Measurements from ENCODE around the gene SLC4A1.

Gene SLC4A1

DNA sequence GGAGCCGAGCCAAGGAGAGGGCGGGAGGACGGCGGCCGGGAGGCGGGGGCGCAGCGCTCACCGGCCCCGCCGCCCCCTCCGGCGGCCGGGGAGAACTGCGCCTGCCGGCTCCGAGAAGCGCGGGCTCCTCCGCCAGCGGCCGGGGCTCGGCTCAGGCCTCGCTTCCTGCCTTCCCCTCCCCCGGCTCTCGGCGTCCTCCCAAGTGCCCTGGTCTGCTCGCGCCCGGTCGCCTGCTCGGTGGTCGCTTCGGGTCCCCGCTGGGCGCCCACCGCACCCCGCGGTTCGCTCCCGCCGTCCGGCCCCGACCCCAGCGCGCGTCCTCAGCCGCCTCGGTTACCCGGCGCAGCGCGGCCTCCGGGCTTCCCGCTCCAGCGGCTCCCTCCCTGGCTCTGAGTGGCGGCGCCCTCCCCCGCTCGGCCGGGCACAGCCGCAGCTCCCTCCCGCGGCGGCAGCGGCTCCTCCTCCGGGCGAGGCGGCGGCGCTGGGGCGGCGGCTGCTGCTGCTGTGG is 48.8 kb downstream of the SLC4A1 start:
- FAIRE-seq: no peak
- TF ChIP-seq SPI1 (IDR thresholded peaks at IDR 0.05; ENCODE audit: low read depth, low read length): no peak
- TF ChIP-seq POLR2AphosphoS5 (IDR thresholded peaks at IDR 0.05; ENCODE audit: low read depth, low read length): peak; percentile 71
- TF ChIP-seq TAF1 (IDR thresholded peaks at IDR 0.05; ENCODE audit: low read depth, low read length): peak; percentile 26; the same call in 1 of the 2 replicates
- no peak for TF ChIP-seq POU2F2 (IDR thresholded peaks at IDR 0.05; ENCODE audit: low read depth, low read length)
- peak; percentile 68 for TF ChIP-seq POLR2A (IDR thresholded peaks at IDR 0.05; ENCODE audit: low read depth, low read length)
- no peak for TF ChIP-seq PAX5 (IDR thresholded peaks at IDR 0.05; ENCODE audit: insufficient read depth, low read length, severe bottlenecking)
- peak; percentile 66 for DNase-seq (ENCODE audit: insufficient read length, low spot score)

GRCh38 chr17:44218344-44219107 is 49.4 kb downstream of the SLC4A1 start:
- DNase-seq (ENCODE audit: insufficient read length, low spot score) (peak; percentile 80), FAIRE-seq (peak; percentile 58)
- TF ChIP-seq POLR2AphosphoS5 (IDR thresholded peaks at IDR 0.05; ENCODE audit: low read depth, low read length) (no peak), TAF1 (IDR thresholded peaks at IDR 0.05; ENCODE audit: low read depth, low read length) (no peak), POU2F2 (IDR thresholded peaks at IDR 0.05; ENCODE audit: low read depth, low read length) (no peak), POLR2A (IDR thresholded peaks at IDR 0.05; ENCODE audit: low read depth, low read length) (no peak), SPI1 (IDR thresholded peaks at IDR 0.05; ENCODE audit: low read depth, low read length) (no peak), PAX5 (IDR thresholded peaks at IDR 0.05; ENCODE audit: insufficient read depth, low read length, severe bottlenecking) (peak; percentile 1)

- no peak for TF ChIP-seq POLR2A (IDR thresholded peaks at IDR 0.05; ENCODE audit: low read depth, low read length)
- TF ChIP-seq SPI1 (IDR thresholded peaks at IDR 0.05; ENCODE audit: low read depth, low read length): no peak
- TF ChIP-seq PAX5 (IDR thresholded peaks at IDR 0.05; ENCODE audit: insufficient read depth, low read length, severe bottlenecking): no peak
- TF ChIP-seq TAF1 (IDR thresholded peaks at IDR 0.05; ENCODE audit: low read depth, low read length): no peak
- TF ChIP-seq POU2F2 (IDR thresholded peaks at IDR 0.05; ENCODE audit: low read depth, low read length): no peak
- no peak for TF ChIP-seq POLR2AphosphoS5 (IDR thresholded peaks at IDR 0.05; ENCODE audit: low read depth, low read length)
- FAIRE-seq (no peak), DNase-seq (ENCODE audit: insufficient read length, low spot score) (no peak)
Measured at GRCh38 chr17:44217738-44218343, 50.1 kb downstream of the SLC4A1 start.

- no peak for DNase-seq (ENCODE audit: insufficient read length, low spot score)
- FAIRE-seq: no peak
- TF ChIP-seq POLR2A (IDR thresholded peaks at IDR 0.05; ENCODE audit: low read depth, low read length): no peak
- TF ChIP-seq PAX5 (IDR thresholded peaks at IDR 0.05; ENCODE audit: insufficient read depth, low read length, severe bottlenecking): no peak
- TF ChIP-seq TAF1 (IDR thresholded peaks at IDR 0.05; ENCODE audit: low read depth, low read length): no peak
- no peak for TF ChIP-seq POLR2AphosphoS5 (IDR thresholded peaks at IDR 0.05; ENCODE audit: low read depth, low read length)
Measured at GRCh38 chr17:44216694-44217093, 51.2 kb downstream of the SLC4A1 start.

DNA sequence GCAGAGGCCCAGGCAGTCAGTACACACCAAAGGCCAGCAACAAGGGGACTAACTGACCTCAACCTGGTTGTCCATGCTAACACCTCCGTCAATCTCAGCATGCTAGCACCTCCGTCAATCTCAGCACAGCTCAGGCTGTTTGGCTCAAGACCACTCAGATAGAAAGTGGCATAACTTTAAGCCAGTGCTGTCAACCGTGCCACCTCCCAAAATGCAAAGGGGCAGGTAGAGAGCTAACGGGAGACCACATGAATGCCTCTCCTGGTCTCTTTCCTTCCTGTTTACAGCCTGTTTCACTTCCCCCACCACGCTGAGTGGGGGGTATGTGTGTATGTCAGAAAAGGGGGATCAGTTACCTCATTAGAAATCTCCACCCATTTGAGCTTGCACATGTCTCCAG is 51.8 kb downstream of the SLC4A1 start:
- TF ChIP-seq PAX5 (IDR thresholded peaks at IDR 0.05; ENCODE audit: insufficient read depth, low read length, severe bottlenecking) (peak; percentile 74), POLR2AphosphoS5 (IDR thresholded peaks at IDR 0.05; ENCODE audit: low read depth, low read length) (no peak), SPI1 (IDR thresholded peaks at IDR 0.05; ENCODE audit: low read depth, low read length) (peak; percentile 83), POLR2A (IDR thresholded peaks at IDR 0.05; ENCODE audit: low read depth, low read length) (no peak), POU2F2 (IDR thresholded peaks at IDR 0.05; ENCODE audit: low read depth, low read length) (peak; percentile 79; the same call in 1 of the 2 replicates), TAF1 (IDR thresholded peaks at IDR 0.05; ENCODE audit: low read depth, low read length) (0 out of 2 replicates have a peak, but pooled peaks have one; percentile 7)
- FAIRE-seq: peak; percentile 90

DNA sequence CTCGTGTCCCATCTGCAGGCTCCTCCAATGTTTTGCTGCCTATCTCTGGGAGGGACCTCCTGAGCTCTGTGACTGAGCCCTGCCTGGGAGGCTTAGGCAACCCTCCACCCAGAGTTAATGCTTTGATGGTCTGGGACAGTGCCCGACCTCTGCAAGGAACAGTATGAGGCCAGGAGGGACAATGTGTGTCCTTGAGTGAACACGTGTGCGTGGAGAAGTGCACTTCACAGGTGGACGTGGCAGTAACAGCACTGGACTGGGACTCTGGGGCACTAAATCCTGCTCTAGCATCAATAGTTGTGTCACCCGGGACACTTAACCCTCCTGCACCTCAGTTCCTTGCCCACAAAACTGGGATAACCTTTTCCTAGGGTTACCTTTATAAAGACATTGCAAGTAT is 53.0 kb downstream of the SLC4A1 start:
- TF ChIP-seq POLR2A (IDR thresholded peaks at IDR 0.05; ENCODE audit: low read depth, low read length) (no peak), POLR2AphosphoS5 (IDR thresholded peaks at IDR 0.05; ENCODE audit: low read depth, low read length) (no peak; the same call in 1 of the 2 replicates), TAF1 (IDR thresholded peaks at IDR 0.05; ENCODE audit: low read depth, low read length) (no peak), POU2F2 (IDR thresholded peaks at IDR 0.05; ENCODE audit: low read depth, low read length) (no peak), PAX5 (IDR thresholded peaks at IDR 0.05; ENCODE audit: insufficient read depth, low read length, severe bottlenecking) (no peak)
- no peak for DNase-seq (ENCODE audit: insufficient read length, low spot score)
- peak; percentile 16 for FAIRE-seq

More for the DNA sequence above, 51.8 kb downstream of the SLC4A1 start:
- no peak for DNase-seq (ENCODE audit: insufficient read length, low spot score)

DNA sequence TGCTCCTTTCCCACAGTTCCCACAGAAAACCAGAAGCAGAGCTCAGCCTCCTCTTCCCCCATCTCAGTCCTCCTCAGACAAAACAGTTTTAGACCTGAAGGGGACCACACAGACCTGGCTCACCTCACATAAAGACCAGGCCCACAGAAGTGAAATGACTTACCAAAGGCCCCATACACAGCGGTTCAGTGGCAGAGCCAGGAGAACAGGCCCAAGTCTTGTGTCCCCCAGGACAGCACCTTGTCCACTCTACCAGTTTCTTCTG is 53.8 kb downstream of the SLC4A1 start:
- FAIRE-seq (no peak), DNase-seq (ENCODE audit: insufficient read length, low spot score) (no peak)
- TF ChIP-seq POLR2AphosphoS5 (IDR thresholded peaks at IDR 0.05; ENCODE audit: low read depth, low read length) (no peak), PAX5 (IDR thresholded peaks at IDR 0.05; ENCODE audit: insufficient read depth, low read length, severe bottlenecking) (no peak), POLR2A (IDR thresholded peaks at IDR 0.05; ENCODE audit: low read depth, low read length) (no peak), SPI1 (IDR thresholded peaks at IDR 0.05; ENCODE audit: low read depth, low read length) (no peak), POU2F2 (IDR thresholded peaks at IDR 0.05; ENCODE audit: low read depth, low read length) (no peak), TAF1 (IDR thresholded peaks at IDR 0.05; ENCODE audit: low read depth, low read length) (no peak)

DNA sequence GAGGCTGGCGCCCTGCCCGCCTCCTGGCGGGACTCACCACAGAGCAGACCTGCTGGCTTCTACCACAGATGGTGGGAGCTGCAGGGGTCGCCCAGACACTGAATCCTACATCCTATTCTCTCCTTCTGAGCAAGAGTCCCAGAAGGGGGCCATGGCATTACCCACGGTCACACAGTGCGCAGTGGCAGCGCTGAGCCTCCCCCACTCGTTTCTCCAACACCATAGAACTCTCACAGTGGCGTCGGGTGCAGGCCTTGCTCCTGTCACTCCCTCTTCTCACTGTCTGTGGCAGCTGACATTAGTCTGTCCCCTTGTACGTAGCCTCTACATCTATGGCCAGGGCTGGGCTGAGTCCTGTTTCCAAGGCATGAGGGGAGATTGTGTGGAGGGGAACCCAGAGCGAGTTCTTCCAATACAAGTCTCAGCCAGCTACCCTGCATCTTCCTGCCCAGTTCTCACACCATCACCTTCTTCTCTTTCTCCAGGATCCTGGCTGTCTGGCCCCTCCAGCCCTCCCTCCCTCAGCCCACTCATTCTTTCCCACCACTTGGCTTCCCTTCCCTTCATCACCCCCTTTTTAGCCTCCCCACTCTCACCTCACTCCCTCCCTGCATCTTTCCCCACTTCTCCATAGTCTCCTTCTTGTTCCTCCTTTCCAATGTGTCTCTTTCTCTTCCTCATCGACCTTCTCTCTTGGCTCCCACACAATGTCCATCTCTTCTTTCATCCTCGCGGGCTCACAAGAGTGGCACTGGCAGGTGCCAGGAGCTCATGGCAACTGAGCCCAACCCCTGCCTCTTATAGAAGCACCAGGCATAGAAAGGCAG is 54.3 kb downstream of the SLC4A1 start:
- no peak for DNase-seq (ENCODE audit: insufficient read length, low spot score)
- TF ChIP-seq POLR2A (IDR thresholded peaks at IDR 0.05; ENCODE audit: low read depth, low read length) (peak; percentile 27; the same call in 1 of the 2 replicates), POLR2AphosphoS5 (IDR thresholded peaks at IDR 0.05; ENCODE audit: low read depth, low read length) (peak; percentile 78; the same call in 1 of the 2 replicates), SPI1 (IDR thresholded peaks at IDR 0.05; ENCODE audit: low read depth, low read length) (no peak)
- no peak for FAIRE-seq

Data from GM12891 (cell line).